ENCODE data around the gene ZNF771. TPM values are rescaled to one million over a fixed set of nuclear protein-coding genes. Genes with fewer than 3 reads are reported as not detected.

The ZNF771 gene
- total RNA-seq, 2 experiments from 2014 or later: 0.80 to 1.2 TPM

GRCh38 chr16:30397056-30397455, 10.3 kb upstream of the ZNF771 start:
- no peaks in the 10 kb centered on the region for H3K27me3 Mint-ChIP-seq
- Histone ChIP-seq H3K36me3 (ENCODE audit: insufficient read depth, low read length) (peaks cover 19% of the 10 kb centered on the region), H3K27ac (ENCODE audit: low read depth in 1 of 2, low read length in 2 of 2) (no peak overlapping the region), H3K4me1 (ENCODE audit: insufficient read depth, low read length) (peaks cover 55% of the 10 kb centered on the region), H3K27me3 (ENCODE audit: control insufficient read depth in 1 of 2, insufficient read depth in 2 of 2, low read length in 2 of 2) (no peaks in the 10 kb centered on the region), H3K4me3 (ENCODE audit: low read length) (no peak overlapping the region), H3K9me3 (ENCODE audit: control insufficient read depth in 1 of 2, insufficient read depth in 1 of 2, low read length in 2 of 2) (no peaks in the 10 kb centered on the region)
- H3K36me3 Mint-ChIP-seq (ENCODE audit: low read depth): peaks cover 13% of the 10 kb centered on the region
- no peaks in the 10 kb centered on the region for H3K9me3 Mint-ChIP-seq
- no peak overlapping the region for H3K27ac Mint-ChIP-seq
- no peak for TF ChIP-seq CTCF (IDR thresholded peaks at IDR 0.05)
- ATAC-seq (ENCODE audit: poor library complexity) (no peak), DNase-seq (no peak)
- ChIA-PET POLR2A (interaction anchor here (3.6 to 9.0 kb wide), 2 partner anchors 16 to 21 kb away, joined by 17 to 147 read pairs; partner anchors contain the start of gene SEPTIN1), CTCF (interaction anchor here (2.2 to 2.6 kb wide), 2 partner anchors 12 kb away, joined by 7 to 18 read pairs; no protein-coding TSS in a partner anchor)
- H3K4me3 Mint-ChIP-seq: peak overlapping the region; percentile 36
- intact Hi-C loops (cut with DNase I, micrococcal nuclease): no loop called here
- peaks cover 53% of the 10 kb centered on the region for H3K4me1 Mint-ChIP-seq (ENCODE audit: low read depth)

- Histone ChIP-seq H3K4me1 (ENCODE audit: insufficient read depth, low read length) (peaks cover 55% of the 10 kb centered on the region), H3K9me3 (ENCODE audit: control insufficient read depth in 1 of 2, insufficient read depth in 1 of 2, low read length in 2 of 2) (no peaks in the 10 kb centered on the region), H3K36me3 (ENCODE audit: insufficient read depth, low read length) (peaks cover 19% of the 10 kb centered on the region), H3K4me3 (ENCODE audit: low read length) (no peak overlapping the region), H3K27ac (ENCODE audit: low read depth in 1 of 2, low read length in 2 of 2) (no peak overlapping the region), H3K27me3 (ENCODE audit: control insufficient read depth in 1 of 2, insufficient read depth in 2 of 2, low read length in 2 of 2) (no peaks in the 10 kb centered on the region)
- no peak overlapping the region for H3K27ac Mint-ChIP-seq
- DNase-seq: no peak
- ATAC-seq (ENCODE audit: poor library complexity): no peak
- CTCF ChIA-PET: interaction anchor here (2.2 kb wide), 1 partner anchor 11 kb away, joined by 7 read pairs; no protein-coding TSS in a partner anchor
- peaks cover 13% of the 10 kb centered on the region for H3K36me3 Mint-ChIP-seq (ENCODE audit: low read depth)
- intact Hi-C loops (cut with DNase I, micrococcal nuclease): no loop called here
- TF ChIP-seq CTCF (IDR thresholded peaks at IDR 0.05): no peak
- H3K9me3 Mint-ChIP-seq: no peaks in the 10 kb centered on the region
- H3K4me1 Mint-ChIP-seq (ENCODE audit: low read depth): peaks cover 53% of the 10 kb centered on the region
- POLR2A ChIA-PET: interaction anchor here (1.0 to 9.0 kb wide), 2 partner anchors 17 to 27 kb away, joined by 4 to 147 read pairs; partner anchors contain the start of genes SEPTIN1 and TBC1D10B
- no peaks in the 10 kb centered on the region for H3K27me3 Mint-ChIP-seq
- H3K4me3 Mint-ChIP-seq: no peak overlapping the region
Measured at GRCh38 chr16:30397776-30398660, 9.4 kb upstream of the ZNF771 start.

- Histone ChIP-seq H3K4me1 (ENCODE audit: insufficient read depth, low read length) (peaks cover 55% of the 10 kb centered on the region), H3K9me3 (ENCODE audit: control insufficient read depth in 1 of 2, insufficient read depth in 1 of 2, low read length in 2 of 2) (no peaks in the 10 kb centered on the region), H3K4me3 (ENCODE audit: low read length) (no peak overlapping the region), H3K27ac (ENCODE audit: low read depth in 1 of 2, low read length in 2 of 2) (no peak overlapping the region), H3K36me3 (ENCODE audit: insufficient read depth, low read length) (peaks cover 19% of the 10 kb centered on the region), H3K27me3 (ENCODE audit: control insufficient read depth in 1 of 2, insufficient read depth in 2 of 2, low read length in 2 of 2) (no peaks in the 10 kb centered on the region)
- Mint-ChIP-seq H3K4me3 (peak overlapping the region; percentile 70), H3K27ac (peak overlapping the region; percentile 76), H3K36me3 (ENCODE audit: low read depth) (peaks cover 13% of the 10 kb centered on the region), H3K27me3 (no peaks in the 10 kb centered on the region), H3K4me1 (ENCODE audit: low read depth) (peaks cover 53% of the 10 kb centered on the region), H3K9me3 (no peaks in the 10 kb centered on the region)
- POLR2A ChIA-PET: interaction anchor here (9.0 kb wide), 1 partner anchor 18 kb away, joined by 147 read pairs; the partner anchor contains the start of gene SEPTIN1
- CTCF ChIA-PET: interaction anchor here (2.2 kb wide), 2 partner anchors 10 to 11 kb away, joined by 7 to 10 read pairs; no protein-coding TSS in a partner anchor
- DNase-seq: no peak
- ATAC-seq (ENCODE audit: poor library complexity): no peak
- intact Hi-C loops (cut with DNase I, micrococcal nuclease): no loop called here
- no peak for TF ChIP-seq CTCF (IDR thresholded peaks at IDR 0.05)
Measured at GRCh38 chr16:30398661-30399434, 8.6 kb upstream of the ZNF771 start.
